ENCODE measurements around the gene PYY. TPM values are rescaled to one million over a fixed set of nuclear protein-coding genes. Genes with fewer than 3 reads are reported as not detected.
"Not testable (repeated sequence)": the region's sequence is repeated elsewhere in the genome, so short reads cannot be mapped to it uniquely, and the experiment has no call there.

PYY gene
- polyA plus RNA-seq = 36.2 TPM
- long read RNA-seq, donor 1, transcript PYY-202 (3 exons, 580 nt) = major isoform, 27 of 79 reads
- long read RNA-seq, donor 1, partial matches to known transcripts = 52 of 79 reads
- long read RNA-seq, donor 1, other reads (novel, unspliced or antisense) = 0 of 79 reads
- long read RNA-seq, donor 2, transcript PYY-202 (3 exons, 580 nt) = major isoform, 11 of 45 reads
- long read RNA-seq, donor 2, partial matches to known transcripts = 34 of 45 reads
- long read RNA-seq, donor 2, other reads (novel, unspliced or antisense) = 0 of 45 reads
- long read RNA-seq, donor 3 = 0 reads
- long read RNA-seq, donor 4, transcript PYY-202 (3 exons, 580 nt) = major isoform, 10 of 17 reads
- long read RNA-seq, donor 4, partial matches to known transcripts = 7 of 17 reads
- long read RNA-seq, donor 4, other reads (novel, unspliced or antisense) = 0 of 17 reads
- long read RNA-seq, donor 5, transcript PYY-202 (3 exons, 580 nt) = major isoform, 31 of 162 reads
- long read RNA-seq, donor 5, partial matches to known transcripts = 131 of 162 reads
- long read RNA-seq, donor 5, other reads (novel, unspliced or antisense) = 0 of 162 reads
- long read RNA-seq, donor 6, partial matches to known transcripts = 18 of 19 reads
- long read RNA-seq, donor 6, other reads (novel, unspliced or antisense) = 0 of 19 reads
- long read RNA-seq, donor 7, transcript PYY-202 (3 exons, 580 nt) = major isoform, 7 of 38 reads
- long read RNA-seq, donor 7, partial matches to known transcripts = 31 of 38 reads
- long read RNA-seq, donor 7, other reads (novel, unspliced or antisense) = 0 of 38 reads
- long read RNA-seq, donor 8, transcript PYY-202 (3 exons, 580 nt) = major isoform, 10 of 32 reads
- long read RNA-seq, donor 8, partial matches to known transcripts = 22 of 32 reads
- long read RNA-seq, donor 8, other reads (novel, unspliced or antisense) = 0 of 32 reads
- long read RNA-seq, donor 9, transcript PYY-202 (3 exons, 580 nt) = major isoform, 9 of 28 reads
- long read RNA-seq, donor 9, partial matches to known transcripts = 19 of 28 reads
- long read RNA-seq, donor 9, other reads (novel, unspliced or antisense) = 0 of 28 reads
- long read RNA-seq, donor 10, transcript PYY-202 (3 exons, 580 nt) = major isoform, 5 of 29 reads
- long read RNA-seq, donor 10, partial matches to known transcripts = 24 of 29 reads
- long read RNA-seq, donor 10, other reads (novel, unspliced or antisense) = 0 of 29 reads
- long read RNA-seq, donor 11, transcript PYY-202 (3 exons, 580 nt) = major isoform, 11 of 44 reads
- long read RNA-seq, donor 11, partial matches to known transcripts = 33 of 44 reads
- long read RNA-seq, donor 11, other reads (novel, unspliced or antisense) = 0 of 44 reads

DNA sequence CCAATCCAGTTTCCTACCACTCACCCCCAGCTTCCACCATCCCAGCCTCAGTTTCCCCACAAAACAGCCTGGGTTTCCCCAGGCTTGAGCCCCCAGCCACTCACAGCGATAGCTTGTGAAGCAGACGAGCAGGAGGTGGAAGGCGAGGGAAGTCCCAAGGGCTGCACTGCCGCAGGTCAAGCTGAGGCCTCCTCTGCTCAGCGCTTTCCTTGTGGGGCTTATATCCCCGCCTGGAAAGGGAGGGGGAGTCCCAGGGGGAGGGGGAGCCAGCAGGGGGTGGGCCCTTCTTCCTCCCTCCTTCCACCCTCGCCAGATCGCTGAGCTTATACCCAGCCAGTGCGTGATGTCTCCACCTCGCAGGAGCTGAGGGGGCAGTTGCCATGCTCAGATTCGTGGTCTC lies at the start of gene PYY:
PYY (minus strand) TSS at position 195 of the 400 bp plus-strand sequence. CDS start 457 bp downstream, outside the sequence.
- DNase-seq = no peak
- H3K9me3 ChIP-seq (ENCODE audit: control insufficient read depth, low read depth, low read length) = peaks cover 9% of the 10 kb centered on the region
- H3K27ac ChIP-seq (ENCODE audit: low read length) = no peak within 1 kb of the TSS
- no peak within 1 kb of the TSS for H3K4me3 ChIP-seq (ENCODE audit: low read length)
- peaks cover 69% of the 10 kb centered on the region for H3K27me3 ChIP-seq (ENCODE audit: control insufficient read depth, insufficient read depth, low read length)
- no peaks in the 10 kb centered on the region for H3K36me3 ChIP-seq (ENCODE audit: control insufficient read depth, insufficient read depth, low read length)
- no CpG with 5 or more reads among the region's 11 CpGs for WGBS (ENCODE audit: insufficient coverage, low lambda C conversion rate)
- peaks cover 10% of the 10 kb centered on the region for H3K4me1 ChIP-seq (ENCODE audit: control insufficient read depth, insufficient read depth, low read length)

DNA sequence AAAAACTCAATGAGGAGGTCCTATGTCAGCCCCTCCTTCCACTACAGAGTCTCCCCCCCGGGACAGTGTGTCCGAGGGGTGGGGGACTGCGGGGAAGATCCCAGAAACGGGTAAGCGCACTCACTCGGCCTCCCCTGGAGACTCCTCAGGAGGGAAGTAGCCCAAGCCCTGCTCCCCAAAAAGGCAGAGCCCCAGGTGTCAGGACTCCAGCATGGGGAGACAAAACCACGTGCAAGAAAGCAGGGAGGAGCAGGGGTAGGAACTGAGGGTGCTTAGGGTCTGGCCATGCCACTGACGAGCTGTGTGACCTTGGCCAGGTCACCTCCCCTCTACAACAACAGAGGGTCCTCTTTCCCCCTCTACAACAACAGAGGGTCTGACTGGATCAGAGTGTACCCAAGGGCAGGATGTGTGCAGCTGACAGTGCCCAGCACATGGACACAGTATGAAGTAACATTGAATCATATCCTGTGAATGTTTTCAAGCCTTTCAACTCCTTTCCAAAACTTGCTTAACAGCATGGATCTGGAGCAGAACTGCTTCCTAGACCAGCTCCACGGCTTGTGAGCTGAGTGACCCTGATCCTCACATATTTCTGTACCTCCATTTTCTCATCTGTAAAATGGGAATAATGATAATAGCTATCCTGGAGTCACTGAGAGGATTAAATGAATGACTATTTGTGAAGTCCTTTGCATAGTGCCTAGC lies 48.6 kb upstream of the PYY start:
- Histone ChIP-seq H3K4me1 (ENCODE audit: control insufficient read depth, insufficient read depth, low read length) (peaks cover 26% of the 10 kb centered on the region), H3K27me3 (ENCODE audit: control insufficient read depth, insufficient read depth, low read length) (peaks cover 23% of the 10 kb centered on the region), H3K4me3 (ENCODE audit: low read length) (no peak overlapping the region), H3K36me3 (ENCODE audit: control insufficient read depth, insufficient read depth, low read length) (peaks cover 2% of the 10 kb centered on the region), H3K27ac (ENCODE audit: low read length) (peak overlapping the region; percentile 55), H3K9me3 (ENCODE audit: control insufficient read depth, low read depth, low read length) (peaks cover 9% of the 10 kb centered on the region)
- no CpG with 5 or more reads among the region's 9 CpGs for WGBS (ENCODE audit: insufficient coverage, low lambda C conversion rate)
- DNase-seq = no peak

DNA sequence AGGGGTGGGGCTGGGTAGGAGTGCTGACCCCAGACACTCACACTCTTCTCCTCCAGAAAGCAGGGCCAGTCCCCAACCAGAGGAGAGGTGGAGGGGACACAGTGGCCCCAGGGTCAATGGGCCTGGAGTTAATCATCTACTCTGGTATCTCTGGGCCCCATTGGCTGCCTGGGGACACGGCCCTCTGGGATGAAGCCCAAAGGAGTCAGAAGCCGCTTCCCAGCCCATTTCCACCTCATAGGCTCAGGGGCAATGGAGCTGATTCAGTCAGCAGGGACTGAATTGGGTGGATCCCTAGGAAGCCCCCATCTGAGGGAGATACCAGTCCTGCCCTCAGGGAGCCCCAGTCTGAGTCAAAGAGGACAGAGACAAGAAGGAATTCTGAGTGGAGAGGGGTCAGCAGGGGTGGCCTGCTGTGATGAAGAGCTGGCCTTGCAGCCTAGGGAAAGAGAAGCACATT lies 47.8 kb upstream of the PYY start:
- Histone ChIP-seq H3K4me1 (ENCODE audit: control insufficient read depth, insufficient read depth, low read length) (peaks cover 23% of the 10 kb centered on the region), H3K36me3 (ENCODE audit: control insufficient read depth, insufficient read depth, low read length) (no peaks in the 10 kb centered on the region), H3K27me3 (ENCODE audit: control insufficient read depth, insufficient read depth, low read length) (peaks cover 23% of the 10 kb centered on the region), H3K9me3 (ENCODE audit: control insufficient read depth, low read depth, low read length) (peaks cover 9% of the 10 kb centered on the region), H3K27ac (ENCODE audit: low read length) (peak overlapping the region; percentile 55), H3K4me3 (ENCODE audit: low read length) (no peak overlapping the region)
- WGBS (ENCODE audit: insufficient coverage, low lambda C conversion rate) = no CpG with 5 or more reads among the region's 2 CpGs
- peak; percentile 39 to 70 for DNase-seq

DNA sequence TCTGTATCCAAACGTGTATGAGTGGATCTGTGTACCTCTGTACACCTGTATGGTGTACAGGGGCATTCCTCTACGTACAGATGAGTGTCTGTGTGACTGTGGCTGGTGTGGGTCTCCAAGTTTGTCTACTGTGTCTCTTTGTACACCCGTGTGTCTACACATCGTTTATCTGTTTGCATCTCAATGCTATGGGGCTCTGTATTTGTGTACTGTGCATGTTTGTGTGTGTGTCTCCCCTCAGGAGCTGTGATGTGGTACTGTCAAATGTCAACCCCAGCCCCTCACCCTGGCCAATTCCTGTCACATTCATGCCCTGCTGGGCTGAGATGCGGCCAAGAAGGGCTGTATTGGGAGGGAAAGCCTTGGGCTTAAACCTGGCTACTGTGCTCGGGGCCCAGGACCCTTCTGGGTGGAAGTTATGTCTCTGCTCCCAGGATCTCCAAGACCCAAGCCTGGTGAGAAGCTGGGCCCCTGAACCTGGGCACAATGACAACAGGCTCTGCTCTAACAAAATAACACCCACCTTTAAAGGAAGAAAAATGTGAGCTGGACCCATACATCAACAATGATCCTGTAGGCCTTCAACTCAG lies 47.2 kb upstream of the PYY start:
- H3K4me3 ChIP-seq (ENCODE audit: low read length) = no peak overlapping the region
- peaks cover 17% of the 10 kb centered on the region for H3K27me3 ChIP-seq (ENCODE audit: control insufficient read depth, insufficient read depth, low read length)
- peaks cover 23% of the 10 kb centered on the region for H3K4me1 ChIP-seq (ENCODE audit: control insufficient read depth, insufficient read depth, low read length)
- no peak for DNase-seq
- H3K27ac ChIP-seq (ENCODE audit: low read length) = peak overlapping the region; percentile 55
- no CpG with 5 or more reads among the region's 6 CpGs for WGBS (ENCODE audit: insufficient coverage, low lambda C conversion rate)
- H3K36me3 ChIP-seq (ENCODE audit: control insufficient read depth, insufficient read depth, low read length) = no peaks in the 10 kb centered on the region
- H3K9me3 ChIP-seq (ENCODE audit: control insufficient read depth, low read depth, low read length) = peaks cover 6% of the 10 kb centered on the region

DNA sequence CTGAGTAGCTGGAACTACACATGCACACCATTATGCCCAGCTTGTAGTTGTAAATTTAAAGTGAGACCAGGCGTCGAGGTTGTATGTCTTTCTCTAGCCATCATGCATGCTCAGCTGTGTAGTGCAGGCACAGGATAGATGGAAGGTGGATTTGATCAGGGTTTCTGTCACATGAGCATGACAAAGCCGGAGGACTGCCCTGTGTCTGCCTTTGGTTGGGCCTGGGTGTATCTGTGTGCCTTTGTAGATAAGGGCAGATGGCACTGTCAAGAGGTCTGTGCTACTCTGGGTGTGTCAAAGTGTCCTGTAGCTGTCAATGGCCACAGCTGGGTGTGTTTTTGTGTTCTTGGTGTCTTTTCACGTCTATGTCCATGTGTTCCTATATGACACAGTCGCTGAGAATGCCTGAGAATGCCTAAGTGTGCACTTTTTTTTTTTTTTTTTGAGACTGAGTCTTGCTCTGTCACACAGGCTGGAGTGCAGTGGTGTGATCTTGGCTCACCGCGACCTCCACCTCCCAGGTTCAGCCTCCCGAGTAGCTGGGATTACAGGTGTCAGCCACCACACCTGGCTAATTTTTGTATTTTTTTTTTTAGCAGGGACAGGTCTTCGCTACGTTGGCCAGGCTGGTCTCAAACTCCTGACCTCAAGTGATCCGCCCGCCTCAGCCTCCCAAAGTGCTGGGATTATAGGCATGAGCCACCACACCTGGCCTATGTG lies 46.6 kb upstream of the PYY start:
- no CpG with 5 or more reads among the region's 12 CpGs for WGBS (ENCODE audit: insufficient coverage, low lambda C conversion rate)
- Histone ChIP-seq H3K36me3 (ENCODE audit: control insufficient read depth, insufficient read depth, low read length) (no peaks in the 10 kb centered on the region), H3K4me3 (ENCODE audit: low read length) (no peak overlapping the region), H3K27ac (ENCODE audit: low read length) (peak overlapping the region; percentile 55), H3K27me3 (ENCODE audit: control insufficient read depth, insufficient read depth, low read length) (peaks cover 11% of the 10 kb centered on the region), H3K9me3 (ENCODE audit: control insufficient read depth, low read depth, low read length) (peaks cover under 1% of the 10 kb centered on the region), H3K4me1 (ENCODE audit: control insufficient read depth, insufficient read depth, low read length) (peaks cover 23% of the 10 kb centered on the region)
- peak; percentile 59 to 80 for DNase-seq

DNA sequence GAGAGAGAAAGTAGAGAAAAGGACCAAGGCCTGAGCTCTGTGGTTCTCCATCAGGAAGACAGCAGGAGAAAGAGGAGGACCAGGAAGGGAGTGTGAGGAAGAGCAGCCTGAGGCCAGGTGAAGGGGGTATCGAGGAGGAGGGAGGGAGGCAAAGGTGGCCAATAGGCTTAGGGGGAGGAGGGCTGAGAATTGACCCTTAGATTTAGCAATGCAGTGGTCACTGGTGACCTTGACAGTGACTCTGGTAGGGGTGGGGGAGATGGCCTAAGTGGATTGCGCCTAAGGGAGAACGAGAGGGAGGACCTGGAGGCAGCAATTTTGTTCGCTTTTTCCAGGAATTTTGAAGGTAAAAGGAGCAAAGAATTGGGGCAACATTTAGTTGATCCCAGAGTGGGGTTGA lies 45.3 kb upstream of the PYY start:
- H3K36me3 ChIP-seq (ENCODE audit: control insufficient read depth, insufficient read depth, low read length) = no peaks in the 10 kb centered on the region

DNA sequence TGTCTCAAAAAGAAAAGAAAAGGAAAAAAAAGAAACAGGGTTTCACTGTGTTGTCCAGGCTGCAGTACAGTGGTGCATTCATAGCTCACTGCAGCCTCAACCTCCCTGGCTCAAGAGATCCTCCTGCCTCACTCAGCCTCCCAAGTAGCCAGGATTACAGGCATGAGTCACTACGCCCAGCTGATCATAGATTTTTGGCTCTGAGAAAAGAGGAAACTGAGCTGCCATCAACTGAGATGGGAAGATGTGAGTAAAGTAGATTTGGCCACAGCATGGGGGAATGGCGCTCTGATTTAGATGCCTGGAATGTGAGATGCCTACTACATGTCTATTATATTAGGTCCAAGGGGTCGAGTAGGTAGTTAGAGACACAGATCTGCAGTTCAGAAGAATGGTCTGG lies 44.8 kb upstream of the PYY start:
- H3K36me3 ChIP-seq (ENCODE audit: control insufficient read depth, insufficient read depth, low read length) = no peaks in the 10 kb centered on the region
- DNase-seq = no peak
- no CpG with 5 or more reads among the region's 3 CpGs for WGBS (ENCODE audit: insufficient coverage, low lambda C conversion rate)
- H3K27ac ChIP-seq (ENCODE audit: low read length) = no peak overlapping the region
- H3K9me3 ChIP-seq (ENCODE audit: control insufficient read depth, low read depth, low read length) = peaks cover 6% of the 10 kb centered on the region
- peaks cover 16% of the 10 kb centered on the region for H3K27me3 ChIP-seq (ENCODE audit: control insufficient read depth, insufficient read depth, low read length)
- no peak overlapping the region for H3K4me3 ChIP-seq (ENCODE audit: low read length)
- peaks cover 30% of the 10 kb centered on the region for H3K4me1 ChIP-seq (ENCODE audit: control insufficient read depth, insufficient read depth, low read length)

More for the DNA sequence above, 45.3 kb upstream of the PYY start:
- Histone ChIP-seq H3K4me1 (ENCODE audit: control insufficient read depth, insufficient read depth, low read length) (peaks cover 34% of the 10 kb centered on the region), H3K4me3 (ENCODE audit: low read length) (no peak overlapping the region), H3K27ac (ENCODE audit: low read length) (no peak overlapping the region), H3K27me3 (ENCODE audit: control insufficient read depth, insufficient read depth, low read length) (peaks cover 13% of the 10 kb centered on the region), H3K9me3 (ENCODE audit: control insufficient read depth, low read depth, low read length) (peaks cover 6% of the 10 kb centered on the region)
- no CpG with 5 or more reads among the region's 4 CpGs for WGBS (ENCODE audit: insufficient coverage, low lambda C conversion rate)
- no peak for DNase-seq

DNA sequence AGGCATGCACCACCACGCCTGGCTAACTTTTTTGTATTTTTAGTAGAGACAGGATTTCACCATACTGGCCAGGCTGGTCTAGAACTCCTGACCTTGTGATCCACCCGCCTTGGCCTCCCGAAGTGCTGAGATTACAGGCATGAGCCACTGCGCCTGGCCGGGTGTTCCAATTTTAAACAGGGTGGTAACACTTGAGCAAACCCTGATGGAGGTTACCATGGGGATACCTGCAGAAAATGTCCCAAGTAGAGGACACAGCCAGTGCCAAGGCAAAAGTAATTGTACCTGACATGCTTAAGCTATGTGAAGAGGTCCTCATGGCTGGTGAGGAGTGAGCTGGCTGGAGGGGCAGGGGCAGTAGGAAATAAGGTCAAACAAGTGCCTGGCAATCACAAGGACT lies 43.4 kb upstream of the PYY start:
- WGBS (ENCODE audit: insufficient coverage, low lambda C conversion rate) = no CpG with 5 or more reads among the region's 5 CpGs
- H3K9me3 ChIP-seq (ENCODE audit: control insufficient read depth, low read depth, low read length); H3K36me3 ChIP-seq (ENCODE audit: control insufficient read depth, insufficient read depth, low read length); DNase-seq; H3K27ac ChIP-seq (ENCODE audit: low read length); H3K4me3 ChIP-seq (ENCODE audit: low read length): not testable (repeated sequence)
- Histone ChIP-seq H3K27me3 (ENCODE audit: control insufficient read depth, insufficient read depth, low read length) (peaks cover 18% of the 10 kb centered on the region), H3K4me1 (ENCODE audit: control insufficient read depth, insufficient read depth, low read length) (peaks cover 25% of the 10 kb centered on the region)

DNA sequence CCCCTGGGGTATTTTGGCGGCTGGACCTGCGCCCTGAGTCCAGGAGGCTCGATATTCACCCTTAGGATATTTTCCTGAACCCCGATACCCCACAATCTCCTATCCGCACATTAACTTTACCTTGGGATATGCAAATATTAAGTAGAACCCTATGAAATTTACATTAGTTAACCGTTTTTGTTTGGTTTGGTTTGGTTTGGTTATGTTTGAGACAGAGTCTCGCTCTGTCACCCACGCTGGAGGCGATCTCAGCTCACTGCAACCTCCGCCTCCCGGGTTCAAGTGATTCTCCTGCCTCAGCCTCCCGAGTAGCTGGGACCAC lies 41.4 kb upstream of the PYY start:
- H3K27ac ChIP-seq (ENCODE audit: low read length) = no peak overlapping the region
- H3K27me3 ChIP-seq (ENCODE audit: control insufficient read depth, insufficient read depth, low read length) = peaks cover 18% of the 10 kb centered on the region
- H3K9me3 ChIP-seq (ENCODE audit: control insufficient read depth, low read depth, low read length) = peaks cover 6% of the 10 kb centered on the region
- H3K4me3 ChIP-seq (ENCODE audit: low read length) = no peak overlapping the region
- WGBS (ENCODE audit: insufficient coverage, low lambda C conversion rate) = 80% methylated on average over 1 of the region's 12 CpGs
- H3K36me3 ChIP-seq (ENCODE audit: control insufficient read depth, insufficient read depth, low read length) = no peaks in the 10 kb centered on the region
- DNase-seq = no peak
- H3K4me1 ChIP-seq (ENCODE audit: control insufficient read depth, insufficient read depth, low read length) = peaks cover 11% of the 10 kb centered on the region
